Progenitor cell of endocrine pancreas (in vitro differentiated cells): ENCODE results near the gene GLCE. TPM values are rescaled to one million over a fixed set of nuclear protein-coding genes. Genes with fewer than 3 reads are reported as not detected.

Source experiments
- DNase-seq: peaks from one replicate; pipeline ENCODE4 v3.0.0; 2021; ENCODE audit warnings: low spot score; ENCODE audit not compliant: unreplicated experiment
- H3K27ac Mint-ChIP-seq: 2 replicates; pipeline ENCODE4 v1.8.0; 2021; ENCODE audit warnings: mild to moderate bottlenecking, moderate library complexity, mixed read lengths
- H3K27me3 Mint-ChIP-seq: 2 replicates; pipeline ENCODE4 v1.8.0; 2021; ENCODE audit warnings: mixed read lengths
- H3K36me3 Mint-ChIP-seq: 2 replicates; pipeline ENCODE4 v1.8.0; 2022; ENCODE audit warnings: mixed read lengths; ENCODE audit not compliant: insufficient read depth
- H3K4me1 Mint-ChIP-seq: 2 replicates; pipeline ENCODE4 v1.8.0; 2021; ENCODE audit warnings: low read depth, mixed read lengths
- H3K4me3 Mint-ChIP-seq: 2 replicates; pipeline ENCODE4 v1.8.0; 2021; ENCODE audit warnings: low read depth, mild to moderate bottlenecking, moderate library complexity, mixed read lengths
- H3K9me3 Mint-ChIP-seq: 2 replicates; pipeline ENCODE4 v1.8.0; 2021; ENCODE audit warnings: low read depth, mixed read lengths
- total RNA-seq: library from RNA; stranded (reverse); gene quantifications from 2 replicates; pipeline ENCODE4 v1.2.1, GENCODE V29; 2021
- TF ChIP-seq, protein P1 (sequence below): fragments of 200-600 bp; sonication (generic); IDR thresholded peaks from one replicate; pipeline ENCODE4 v1.5.0; 2021; ENCODE audit warnings: antibody characterized with exemption, mild to moderate bottlenecking; ENCODE audit not compliant: unreplicated experiment

The GLCE gene
- total RNA-seq, 1 donor from 2014 or later: 18.0 TPM

DNA sequence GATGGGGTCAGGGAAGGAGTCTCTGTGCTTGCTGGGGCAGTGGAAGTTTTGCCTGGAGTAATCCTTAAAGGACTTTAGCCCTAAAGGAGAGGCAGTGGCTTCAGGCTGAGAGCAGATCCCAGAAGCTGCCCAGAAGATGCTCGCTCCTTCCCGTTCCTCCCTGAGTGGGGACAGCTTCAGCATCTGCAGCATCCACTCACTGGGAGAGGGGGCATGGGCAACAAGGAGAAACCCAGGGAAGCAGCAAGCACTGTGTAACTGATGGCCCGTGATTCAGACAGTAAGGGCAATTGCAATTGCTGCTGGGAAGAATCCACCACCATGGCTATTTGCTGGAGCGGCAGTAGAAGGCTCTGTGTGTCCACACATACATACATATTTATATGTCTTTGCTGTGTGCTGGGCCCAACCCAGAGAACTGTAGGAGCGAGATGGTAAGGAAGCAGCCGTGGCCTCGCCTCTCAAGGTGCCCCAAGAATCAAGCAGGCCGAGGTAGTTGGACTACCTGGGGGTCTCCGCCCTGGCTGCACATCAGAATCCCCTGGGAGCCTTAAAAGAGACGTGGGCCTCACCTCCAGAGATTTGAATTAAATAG is 132.5 kb downstream of the GLCE start:
- no peaks in the 10 kb centered on the region for H3K36me3 Mint-ChIP-seq
- TF ChIP-seq, protein P1, sequence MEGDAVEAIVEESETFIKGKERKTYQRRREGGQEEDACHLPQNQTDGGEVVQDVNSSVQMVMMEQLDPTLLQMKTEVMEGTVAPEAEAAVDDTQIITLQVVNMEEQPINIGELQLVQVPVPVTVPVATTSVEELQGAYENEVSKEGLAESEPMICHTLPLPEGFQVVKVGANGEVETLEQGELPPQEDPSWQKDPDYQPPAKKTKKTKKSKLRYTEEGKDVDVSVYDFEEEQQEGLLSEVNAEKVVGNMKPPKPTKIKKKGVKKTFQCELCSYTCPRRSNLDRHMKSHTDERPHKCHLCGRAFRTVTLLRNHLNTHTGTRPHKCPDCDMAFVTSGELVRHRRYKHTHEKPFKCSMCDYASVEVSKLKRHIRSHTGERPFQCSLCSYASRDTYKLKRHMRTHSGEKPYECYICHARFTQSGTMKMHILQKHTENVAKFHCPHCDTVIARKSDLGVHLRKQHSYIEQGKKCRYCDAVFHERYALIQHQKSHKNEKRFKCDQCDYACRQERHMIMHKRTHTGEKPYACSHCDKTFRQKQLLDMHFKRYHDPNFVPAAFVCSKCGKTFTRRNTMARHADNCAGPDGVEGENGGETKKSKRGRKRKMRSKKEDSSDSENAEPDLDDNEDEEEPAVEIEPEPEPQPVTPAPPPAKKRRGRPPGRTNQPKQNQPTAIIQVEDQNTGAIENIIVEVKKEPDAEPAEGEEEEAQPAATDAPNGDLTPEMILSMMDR: no peak
- peaks cover 41% of the 10 kb centered on the region for H3K27me3 Mint-ChIP-seq

DNA sequence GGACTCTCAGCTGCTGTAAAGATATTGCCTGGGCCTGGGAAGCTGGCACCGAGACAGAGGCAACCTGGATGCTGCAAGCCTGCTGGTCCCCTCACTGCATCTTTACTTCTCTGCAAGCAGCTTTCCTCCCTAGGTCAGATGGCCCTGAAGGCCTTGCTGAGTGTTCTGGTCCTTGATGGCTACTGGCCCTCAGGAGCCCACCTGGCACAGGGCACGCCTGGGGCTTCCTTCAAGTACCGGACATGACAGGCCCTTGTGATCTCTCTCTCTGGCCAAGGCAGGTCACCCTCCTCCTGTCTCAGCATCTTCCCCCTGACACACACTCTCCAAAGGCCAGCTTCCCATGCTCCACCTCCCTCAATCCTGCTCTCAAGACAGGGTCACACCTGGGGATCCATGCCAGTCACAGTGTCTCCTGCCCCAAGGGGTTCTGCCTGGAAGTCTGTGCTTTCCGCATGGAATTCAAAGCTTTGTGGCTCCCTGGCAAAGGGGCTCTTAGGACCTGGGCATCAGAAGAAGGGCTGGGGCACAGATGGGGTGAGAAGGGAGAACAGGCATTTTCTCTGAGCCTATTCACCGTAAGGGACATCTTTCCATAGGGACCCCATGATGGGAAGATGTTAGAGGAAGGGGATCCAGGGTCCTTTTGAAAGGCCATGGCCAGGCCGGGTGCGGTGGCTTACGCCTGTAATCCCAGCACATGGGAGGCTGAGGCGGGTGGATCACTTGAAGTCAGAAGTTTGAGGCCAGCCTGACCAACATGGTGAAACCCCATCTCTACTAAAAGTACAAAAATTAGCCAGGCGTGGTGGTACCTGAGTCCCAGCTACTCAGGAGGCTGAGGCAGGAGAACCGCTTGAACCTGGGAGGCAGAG is 133.5 kb downstream of the GLCE start:
- H3K27me3 Mint-ChIP-seq: peaks cover 41% of the 10 kb centered on the region
- no peak for DNase-seq
- TF ChIP-seq, protein P1: no peak
- peaks cover 23% of the 10 kb centered on the region for H3K4me1 Mint-ChIP-seq
- no peak overlapping the region for H3K27ac Mint-ChIP-seq
- no peaks in the 10 kb centered on the region for H3K36me3 Mint-ChIP-seq
- no peaks in the 10 kb centered on the region for H3K9me3 Mint-ChIP-seq
- H3K4me3 Mint-ChIP-seq: no peak overlapping the region

More for the DNA sequence above, 132.5 kb downstream of the GLCE start:
- Mint-ChIP-seq H3K4me1 (peaks cover 29% of the 10 kb centered on the region), H3K9me3 (no peaks in the 10 kb centered on the region), H3K27ac (peak overlapping the region; percentile 53), H3K4me3 (no peak overlapping the region)
- DNase-seq: no peak

DNA sequence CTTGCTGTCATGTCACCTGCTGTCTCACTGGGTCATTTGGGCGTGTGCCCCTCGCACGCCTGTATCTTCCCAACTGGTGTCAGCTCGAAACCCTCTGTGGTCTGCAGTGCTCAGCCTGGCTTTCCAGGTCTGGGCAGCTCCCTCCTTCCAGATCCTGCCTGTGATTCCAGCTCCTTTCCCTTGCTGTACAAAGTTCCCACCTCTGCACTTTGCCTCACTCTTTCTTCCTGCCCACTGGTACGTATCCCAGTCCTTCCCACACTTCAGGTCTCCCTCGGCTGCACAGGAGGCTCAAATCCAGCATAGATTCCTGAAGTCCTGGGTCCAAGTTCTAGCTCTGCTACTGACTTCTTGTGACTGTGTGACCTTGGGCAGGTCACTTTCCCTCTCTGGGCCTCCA is 136.2 kb downstream of the GLCE start:
- Mint-ChIP-seq H3K4me1 (peaks cover 12% of the 10 kb centered on the region), H3K9me3 (no peaks in the 10 kb centered on the region), H3K27ac (no peak overlapping the region), H3K36me3 (no peaks in the 10 kb centered on the region), H3K27me3 (peaks cover 52% of the 10 kb centered on the region), H3K4me3 (no peak overlapping the region)
- DNase-seq: no peak
- TF ChIP-seq, protein P1: no peak

DNA sequence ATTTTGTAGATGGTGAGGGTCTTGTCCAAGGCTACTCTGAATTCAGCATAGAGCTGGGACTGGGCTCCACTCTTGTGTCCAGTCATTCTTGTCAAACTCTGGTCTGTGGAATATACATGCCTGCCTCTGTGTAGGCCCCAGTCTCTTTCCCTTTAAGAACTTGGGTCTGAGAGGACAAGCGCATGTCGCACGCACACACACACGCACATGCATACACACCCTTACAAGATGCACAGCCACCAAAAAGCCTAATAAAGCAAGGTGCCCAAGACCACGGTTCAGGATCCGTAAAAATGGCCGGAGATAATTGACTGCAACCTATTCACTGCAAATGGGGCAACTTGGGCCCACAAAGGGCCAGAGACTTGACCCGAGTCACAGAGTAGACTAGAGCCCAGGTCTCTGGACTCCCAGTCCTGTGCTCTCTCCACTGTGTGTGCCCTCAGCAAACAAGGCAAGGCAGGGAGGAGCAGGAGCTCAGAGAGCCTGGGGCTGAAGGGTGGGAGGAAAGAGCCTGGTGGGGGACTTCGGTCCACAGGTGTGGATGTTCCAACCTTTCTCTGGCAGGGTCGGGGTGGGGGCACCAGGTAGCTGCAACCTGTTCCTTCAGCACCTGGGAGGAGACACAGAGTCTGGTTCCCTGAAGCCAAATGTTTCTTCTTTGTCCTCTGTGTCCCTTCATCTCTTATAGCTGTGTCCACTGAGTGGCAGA is 137.4 kb downstream of the GLCE start:
- Mint-ChIP-seq H3K27me3 (peaks cover 47% of the 10 kb centered on the region), H3K36me3 (no peaks in the 10 kb centered on the region), H3K27ac (no peak overlapping the region), H3K4me1 (peaks cover 12% of the 10 kb centered on the region), H3K4me3 (peak overlapping the region; percentile 71), H3K9me3 (no peaks in the 10 kb centered on the region)
- TF ChIP-seq, protein P1: no peak
- no peak for DNase-seq

DNA sequence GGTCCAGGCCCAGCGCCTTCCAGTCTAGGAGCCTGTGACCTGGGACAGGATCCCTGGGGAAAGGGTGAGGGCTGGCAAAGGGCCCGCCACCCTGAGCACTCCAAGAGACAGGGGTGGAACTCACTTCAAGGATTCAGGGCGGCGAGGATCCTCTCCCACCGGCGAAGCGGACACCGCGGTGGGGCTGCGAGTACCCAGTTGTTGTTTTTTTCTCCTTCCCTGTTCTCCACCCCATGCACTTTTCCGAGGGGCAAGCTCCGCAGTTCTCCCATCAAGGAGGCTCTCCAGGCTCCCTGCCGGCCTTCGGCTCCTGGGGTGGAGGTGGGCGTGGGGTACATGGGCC is 137.9 kb downstream of the GLCE start:
- Mint-ChIP-seq H3K27me3 (peaks cover 42% of the 10 kb centered on the region), H3K36me3 (no peaks in the 10 kb centered on the region), H3K9me3 (no peaks in the 10 kb centered on the region), H3K27ac (no peak overlapping the region), H3K4me1 (peaks cover 12% of the 10 kb centered on the region), H3K4me3 (peak overlapping the region; percentile 71)
- TF ChIP-seq, protein P1: no peak
- DNase-seq: no peak
